ENCODE data around the gene GPC3. TPM values are rescaled to one million over a fixed set of nuclear protein-coding genes. Genes with fewer than 3 reads are reported as not detected.

Gene GPC3
- total and polyA plus RNA-seq, 2 of the 4 experiments (the other 2 are of a cell fraction) = not detected

DNA sequence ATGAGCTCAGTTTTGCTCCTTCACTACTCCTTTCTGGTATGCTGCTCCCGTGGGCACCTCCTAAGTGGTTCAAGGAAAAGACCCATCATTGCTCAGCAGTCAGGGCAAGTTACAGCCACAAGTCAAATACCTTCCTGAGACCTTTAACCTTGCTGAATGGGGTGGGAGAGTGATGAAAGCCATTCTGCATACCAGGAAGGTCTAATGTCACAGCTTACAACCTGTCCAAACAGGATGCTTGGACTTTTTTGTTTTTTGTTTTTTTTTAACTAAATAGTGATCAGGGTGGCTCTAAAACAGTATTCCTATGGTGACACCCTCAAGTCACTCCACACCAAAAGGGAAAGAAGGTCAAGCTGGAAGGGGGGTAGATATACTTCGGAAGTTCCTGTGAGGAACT is 93.1 kb downstream of the GPC3 start:
- in situ Hi-C loops (cut with MboI; ENCODE audit: low sequenced_read_pairs) = no loop called here
- DNase-seq = no peak
- no peak overlapping the region for H3K56ac ChIP-seq (ENCODE audit: extremely low read depth, insufficient read depth, low read length)
- no peak overlapping the region for H3K23ac ChIP-seq (ENCODE audit: low read depth, low read length)
- H3K79me1 ChIP-seq (ENCODE audit: low read depth in 1 of 2, low read length in 2 of 2) = no peaks in the 10 kb centered on the region
- BruUV-seq (replicated peaks) = no TSS peak
- no peak overlapping the region for H2AK9ac ChIP-seq (replicated peaks; ENCODE audit: low read depth, low read length, poor library complexity)
- H2BK120ac ChIP-seq (ENCODE audit: low read depth, low read length) = no peak overlapping the region
- no peak overlapping the region for H3K4me2 ChIP-seq (ENCODE audit: low read depth, low read length)
- intact Hi-C loops (cut with micrococcal nuclease) = no loop called here
- no peak overlapping the region for H3K9ac ChIP-seq (ENCODE audit: low read depth, low read length)
- no peaks in the 10 kb centered on the region for H3K4me1 ChIP-seq (ENCODE audit: control insufficient read depth, insufficient read depth, low read length)
- H3K27ac ChIP-seq (ENCODE audit: insufficient read depth, low read length) = no peak overlapping the region
- no CpG with 5 or more reads among the region's 2 CpGs for WGBS, 2 experiments (ENCODE audit: extremely low coverage in 2 of 2, insufficient read length in 1 of 2)
- H3K4me3 ChIP-seq (ENCODE audit: insufficient read depth, low read depth, low read length) = no peak overlapping the region
- no peak overlapping the region for H3K18ac ChIP-seq (ENCODE audit: low read depth, low read length)
- H3K36me3 ChIP-seq (ENCODE audit: control insufficient read depth, insufficient read depth, low read length) = no peaks in the 10 kb centered on the region
- no peak overlapping the region for H2AFZ ChIP-seq (replicated peaks; ENCODE audit: low read length, poor library complexity)
- no peak overlapping the region for H2BK15ac ChIP-seq (ENCODE audit: low read depth, low read length)
- no peaks in the 10 kb centered on the region for H3K9me1 ChIP-seq (ENCODE audit: insufficient read depth, low read length)
- no peaks in the 10 kb centered on the region for H3K9me3 ChIP-seq (ENCODE audit: control insufficient read depth, insufficient read depth, low read length)
- no peak overlapping the region for H3K14ac ChIP-seq (replicated peaks; ENCODE audit: low read depth, low read length)
- H4K91ac ChIP-seq (ENCODE audit: insufficient read depth, low read depth, low read length) = no peak overlapping the region
- H4K5ac ChIP-seq (ENCODE audit: low read depth, low read length) = no peak overlapping the region
- no peak overlapping the region for H4K8ac ChIP-seq (ENCODE audit: low read depth in 2 of 2, low read length in 2 of 2)
- no peak for ATAC-seq (ENCODE audit: low read depth)
- no peak overlapping the region for H2BK20ac ChIP-seq (ENCODE audit: low read depth, low read length)
- dilution Hi-C loops (cut with HindIII; ENCODE audit: low sequenced_read_pairs, unreplicated experiment) = no loop called here
- ChIA-PET POLR2A (ENCODE audit: unreplicated experiment) (no interaction called here), CTCF (interaction anchor here (0.6 kb wide), 1 partner anchor 17 kb away, joined by 3 read pairs; no protein-coding TSS in a partner anchor)
- no peak overlapping the region for H2BK5ac ChIP-seq (ENCODE audit: low read depth, low read length, poor library complexity, severe bottlenecking)
- no peak overlapping the region for H2AK5ac ChIP-seq (ENCODE audit: low read depth, low read length)
- H3K4ac ChIP-seq (ENCODE audit: low read depth, low read length) = no peak overlapping the region
- no peaks in the 10 kb centered on the region; the same call in 1 of the 2 replicates for H3K27me3 ChIP-seq (ENCODE audit: control insufficient read depth, insufficient read depth, low read length)
- no peaks in the 10 kb centered on the region for H4K20me1 ChIP-seq (ENCODE audit: insufficient read depth, low read length)
- no peak for TF ChIP-seq RFX5 (IDR thresholded peaks at IDR 0.05; ENCODE audit: low read depth, low read length)
- TF ChIP-seq, protein P1, sequence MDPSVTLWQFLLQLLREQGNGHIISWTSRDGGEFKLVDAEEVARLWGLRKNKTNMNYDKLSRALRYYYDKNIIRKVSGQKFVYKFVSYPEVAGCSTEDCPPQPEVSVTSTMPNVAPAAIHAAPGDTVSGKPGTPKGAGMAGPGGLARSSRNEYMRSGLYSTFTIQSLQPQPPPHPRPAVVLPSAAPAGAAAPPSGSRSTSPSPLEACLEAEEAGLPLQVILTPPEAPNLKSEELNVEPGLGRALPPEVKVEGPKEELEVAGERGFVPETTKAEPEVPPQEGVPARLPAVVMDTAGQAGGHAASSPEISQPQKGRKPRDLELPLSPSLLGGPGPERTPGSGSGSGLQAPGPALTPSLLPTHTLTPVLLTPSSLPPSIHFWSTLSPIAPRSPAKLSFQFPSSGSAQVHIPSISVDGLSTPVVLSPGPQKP (IDR thresholded peaks at IDR 0.05; ENCODE audit: borderline replicate concordance, low read depth, low read length) = no peak
- no peak for TF ChIP-seq SMC3 (IDR thresholded peaks at IDR 0.05; ENCODE audit: low read depth, low read length)
- TF ChIP-seq, protein P2, sequence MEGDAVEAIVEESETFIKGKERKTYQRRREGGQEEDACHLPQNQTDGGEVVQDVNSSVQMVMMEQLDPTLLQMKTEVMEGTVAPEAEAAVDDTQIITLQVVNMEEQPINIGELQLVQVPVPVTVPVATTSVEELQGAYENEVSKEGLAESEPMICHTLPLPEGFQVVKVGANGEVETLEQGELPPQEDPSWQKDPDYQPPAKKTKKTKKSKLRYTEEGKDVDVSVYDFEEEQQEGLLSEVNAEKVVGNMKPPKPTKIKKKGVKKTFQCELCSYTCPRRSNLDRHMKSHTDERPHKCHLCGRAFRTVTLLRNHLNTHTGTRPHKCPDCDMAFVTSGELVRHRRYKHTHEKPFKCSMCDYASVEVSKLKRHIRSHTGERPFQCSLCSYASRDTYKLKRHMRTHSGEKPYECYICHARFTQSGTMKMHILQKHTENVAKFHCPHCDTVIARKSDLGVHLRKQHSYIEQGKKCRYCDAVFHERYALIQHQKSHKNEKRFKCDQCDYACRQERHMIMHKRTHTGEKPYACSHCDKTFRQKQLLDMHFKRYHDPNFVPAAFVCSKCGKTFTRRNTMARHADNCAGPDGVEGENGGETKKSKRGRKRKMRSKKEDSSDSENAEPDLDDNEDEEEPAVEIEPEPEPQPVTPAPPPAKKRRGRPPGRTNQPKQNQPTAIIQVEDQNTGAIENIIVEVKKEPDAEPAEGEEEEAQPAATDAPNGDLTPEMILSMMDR (conservative IDR thresholded peaks at IDR 0.05; ENCODE audit: low read depth, low read length) = no peak
- TF ChIP-seq RCOR1 (IDR thresholded peaks at IDR 0.05; ENCODE audit: insufficient replicate concordance, low read length) = no peak
- TF ChIP-seq MAZ (IDR thresholded peaks at IDR 0.05; ENCODE audit: borderline replicate concordance, low read depth, low read length) = no peak
- no peak for TF ChIP-seq CEBPB (IDR thresholded peaks at IDR 0.05; ENCODE audit: low read depth, low read length)
- TF ChIP-seq, protein P3, sequence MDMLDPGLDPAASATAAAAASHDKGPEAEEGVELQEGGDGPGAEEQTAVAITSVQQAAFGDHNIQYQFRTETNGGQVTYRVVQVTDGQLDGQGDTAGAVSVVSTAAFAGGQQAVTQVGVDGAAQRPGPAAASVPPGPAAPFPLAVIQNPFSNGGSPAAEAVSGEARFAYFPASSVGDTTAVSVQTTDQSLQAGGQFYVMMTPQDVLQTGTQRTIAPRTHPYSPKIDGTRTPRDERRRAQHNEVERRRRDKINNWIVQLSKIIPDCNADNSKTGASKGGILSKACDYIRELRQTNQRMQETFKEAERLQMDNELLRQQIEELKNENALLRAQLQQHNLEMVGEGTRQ (IDR thresholded peaks at IDR 0.05; ENCODE audit: low read depth, low read length) = no peak
- no peak for TF ChIP-seq POLR2A (IDR thresholded peaks at IDR 0.05; ENCODE audit: low read depth, low read length)
- TF ChIP-seq MXI1 (IDR thresholded peaks at IDR 0.05; ENCODE audit: borderline replicate concordance, low read depth, low read length) = no peak
- no peak for TF ChIP-seq NFE2L2 (IDR thresholded peaks at IDR 0.05; ENCODE audit: low read depth, low read length)
- no peak for TF ChIP-seq RAD21 (IDR thresholded peaks at IDR 0.05; ENCODE audit: low read length)
- no peak for TF ChIP-seq MAFK (IDR thresholded peaks at IDR 0.05; ENCODE audit: low read depth, low read length)
- no peak for TF ChIP-seq BHLHE40 (IDR thresholded peaks at IDR 0.05; ENCODE audit: low read depth, low read length)
- TF ChIP-seq CHD1 (IDR thresholded peaks at IDR 0.05; ENCODE audit: low read depth, low read length) = no peak
- TF ChIP-seq FOS (IDR thresholded peaks at IDR 0.05; ENCODE audit: low read depth, low read length) = no peak

Measured in IMR-90 (cell line).